Smooth muscle cell (in vitro differentiated cells): ENCODE measurements around the gene KIAA1217. TPM values are rescaled to one million over a fixed set of nuclear protein-coding genes. Genes with fewer than 3 reads are reported as not detected.

Source experiments
- DNase-seq: peaks from one replicate; lab custom pipeline; 2025; ENCODE audit not compliant: unreplicated experiment; lab: John Stamatoyannopoulos, UW
- H2AFZ ChIP-seq: fragments of 200-600 bp; sonication (generic); 2 replicates; pipeline ENCODE4 v1.6.0; 2016; ENCODE audit warnings: antibody characterized with exemption, low read depth, mild to moderate bottlenecking
- H3F3A ChIP-seq: fragments of 200-600 bp; sonication (generic); 2 replicates; pipeline ENCODE4 v1.6.0; 2017; ENCODE audit warnings: antibody characterized with exemption, low read depth
- H3K27ac ChIP-seq: fragments of 200-600 bp; sonication (generic); 2 replicates; pipeline ENCODE4 v1.5.1; 2016; ENCODE audit warnings: low read depth, mild to moderate bottlenecking
- H3K27me3 ChIP-seq: fragments of 200-600 bp; sonication (generic); 2 replicates; pipeline ENCODE4 v1.6.1; 2016; ENCODE audit warnings: low read depth, mild to moderate bottlenecking
- H3K36me3 ChIP-seq: fragments of 200-600 bp; sonication (generic); 2 replicates; pipeline ENCODE4 v1.5.1; 2016; ENCODE audit warnings: low read depth
- H3K4me1 ChIP-seq: fragments of 200-600 bp; sonication (generic); 2 replicates; pipeline ENCODE4 v1.5.1; 2016; ENCODE audit warnings: low read depth
- H3K4me2 ChIP-seq: fragments of 200-600 bp; sonication (generic); 2 replicates; pipeline ENCODE4 v1.6.0; 2016; ENCODE audit warnings: mild to moderate bottlenecking
- H3K4me3 ChIP-seq: fragments of 200-600 bp; sonication (generic); 2 replicates; pipeline ENCODE4 v1.5.1; 2016; ENCODE audit warnings: mild to moderate bottlenecking
- H3K79me2 ChIP-seq: fragments of 200-600 bp; sonication (generic); 2 replicates; pipeline ENCODE4 v1.6.0; 2016; ENCODE audit warnings: low read depth, mild to moderate bottlenecking
- H3K9ac ChIP-seq: fragments of 200-600 bp; sonication (generic); 2 replicates; pipeline ENCODE4 v1.6.0; 2016; ENCODE audit warnings: low read depth
- H3K9me3 ChIP-seq: fragments of 200-600 bp; sonication (generic); replicated peaks from 2 replicates; pipeline ENCODE4 v1.5.1; 2016; ENCODE audit warnings: low read depth
- H4K20me1 ChIP-seq: fragments of 200-600 bp; sonication (generic); 2 replicates; pipeline ENCODE4 v1.6.0; 2016; ENCODE audit warnings: low read depth
- CTCF ChIP-seq: fragments of 200-600 bp; sonication (generic); IDR thresholded peaks from 2 replicates; pipeline ENCODE4 v1.5.1; 2017; ENCODE audit warnings: borderline replicate concordance, mild to moderate bottlenecking, antibody characterized with exemption; ENCODE audit not compliant: insufficient read depth, poor library complexity, severe bottlenecking
- WGBS: methylation state at CpG from one replicate; pipeline ENCODE4 v1.1.7; 2016; ENCODE audit warnings: low lambda C conversion rate; 5-methylcytosine and 5-hydroxymethylcytosine counted together
- microRNA counts: library from miRNA; unstranded; fragments of <30 nt; microRNA quantifications from one replicate; lab custom pipeline; 2016
- microRNA-seq: library from miRNA; unstranded; fragments of <30 nt; microRNA quantifications from one replicate; pipeline ENCODE4, GENCODE V29; 2016; ENCODE audit warnings: borderline number of aligned reads
- polyA plus RNA-seq: library from polyadenylated mRNA; unstranded; fragments of >200 nt; fragmentation: Nextera tagmentation; extraction: Ambion mirVana; gene quantifications from 2 replicates; pipeline ENCODE4 v1.2.1, GENCODE V29; 2016
- small RNA-seq: library from RNA; depleted of rRNA; stranded (forward); fragments of <200 nt; gene quantifications from one replicate; pipeline ENCODE3, GENCODE V24; 2014
- total RNA-seq: library from RNA; depleted of rRNA; stranded (reverse); fragments of >200 nt; gene quantifications from 2 replicates; pipeline ENCODE4 v1.2.3, GENCODE V29; 2014

The KIAA1217 gene
- total and polyA plus RNA-seq, 2 experiments from 2014 or later, result 43.3 to 68.8 TPM

- Histone ChIP-seq H3K4me2 (no peak overlapping the region), H3K27ac (no peak overlapping the region), H3K36me3 (peaks cover 60% of the 10 kb centered on the region), H3K9me3 (no peaks in the 10 kb centered on the region), H3K79me2 (no peaks in the 10 kb centered on the region), H3K27me3 (no peaks in the 10 kb centered on the region), H2AFZ (no peak overlapping the region), H3K4me1 (no peaks in the 10 kb centered on the region), H3K4me3 (no peak overlapping the region), H3K9ac (no peak overlapping the region), H4K20me1 (no peaks in the 10 kb centered on the region), H3F3A (no peaks in the 10 kb centered on the region)
- no peak for DNase-seq
- TF ChIP-seq CTCF, result no peak
These were observed 381.9 kb downstream of the KIAA1217 start for GRCh38 chr10:24590697-24591457.

- Histone ChIP-seq H2AFZ (no peak overlapping the region), H3F3A (no peaks in the 10 kb centered on the region), H3K27ac (no peak overlapping the region), H3K4me1 (no peaks in the 10 kb centered on the region), H3K4me2 (no peak overlapping the region), H3K36me3 (peaks cover 71% of the 10 kb centered on the region), H3K79me2 (no peaks in the 10 kb centered on the region), H3K27me3 (no peaks in the 10 kb centered on the region), H3K9me3 (no peaks in the 10 kb centered on the region), H3K9ac (no peak overlapping the region), H4K20me1 (no peaks in the 10 kb centered on the region), H3K4me3 (no peak overlapping the region)
- DNase-seq, result no peak
- TF ChIP-seq CTCF, result no peak
- 96% methylated on average over 11 of the region's 11 CpGs for WGBS
These were observed 387.4 kb downstream of the KIAA1217 start for GRCh38 chr10:24596217-24596930.

- no peak for DNase-seq
- 86% methylated on average over 7 of the region's 7 CpGs for WGBS
These were observed 388.5 kb downstream of the KIAA1217 start for GRCh38 chr10:24597426-24597825.

More at GRCh38 chr10:24597426-24597825, 388.5 kb downstream of the KIAA1217 start:
- Histone ChIP-seq H3K36me3 (peaks cover 64% of the 10 kb centered on the region), H4K20me1 (no peaks in the 10 kb centered on the region), H3K9ac (no peak overlapping the region), H2AFZ (no peak overlapping the region), H3K4me2 (no peak overlapping the region), H3K79me2 (no peaks in the 10 kb centered on the region), H3K9me3 (no peaks in the 10 kb centered on the region), H3K4me1 (no peaks in the 10 kb centered on the region), H3K27me3 (no peaks in the 10 kb centered on the region), H3K4me3 (no peak overlapping the region), H3F3A (no peaks in the 10 kb centered on the region), H3K27ac (no peak overlapping the region)
- no peak for TF ChIP-seq CTCF

MicroRNAs within 50 kb of the gene (microRNA counts, 767-probe panel; counts per million panel counts)
- 183 counts per million for microRNA hsa-miR-603 (lab: Ali Mortazavi, UCI)

Small RNA genes within 50 kb of the gene (microRNA-seq; reads per million reads assigned to microRNA genes)
- not detected for gene MIR603

Small RNA genes within 50 kb of the gene (small RNA-seq; reads per million reads assigned to genes)
- gene AC063961.1 (not detected), gene MIR603 (not detected)
